GM23338 (cell line): ENCODE results near the gene UBP1.
"Not testable (repeated sequence)": the region's sequence is repeated elsewhere in the genome, so short reads cannot be mapped to it uniquely, and the experiment has no call there.

Experiments
- CREB1 ChIP-seq: fragments of 250-450 bp; sonication (Bioruptor Pico); IDR thresholded peaks from 2 replicates; pipeline ENCODE4 v1.5.0; 2020; ENCODE audit warnings: low read depth, mild to moderate bottlenecking, moderate library complexity
- EZH2 ChIP-seq: fragments of 200-600 bp; sonication (generic); IDR thresholded peaks from one replicate; pipeline ENCODE4 v1.8.0; 2017; ENCODE audit warnings: antibody characterized with exemption, mild to moderate bottlenecking, low read depth; ENCODE audit not compliant: unreplicated experiment
- EZH2phosphoT487 ChIP-seq: fragments of 200-600 bp; sonication (generic); IDR thresholded peaks from one replicate; pipeline ENCODE4 v1.8.1; 2018; ENCODE audit warnings: antibody characterized with exemption; ENCODE audit not compliant: unreplicated experiment
- JUNB ChIP-seq: IDR thresholded peaks from one replicate; pipeline ENCODE4 v1.6.1; 2016; ENCODE audit warnings: antibody characterized with exemption; ENCODE audit not compliant: unreplicated experiment
- NANOG ChIP-seq: IDR thresholded peaks from 2 replicates; pipeline ENCODE4 v1.6.1; 2016; ENCODE audit warnings: antibody characterized with exemption, borderline replicate concordance
- POLR2AphosphoS5 ChIP-seq: IDR thresholded peaks from 2 replicates; pipeline ENCODE4 v1.6.1; 2016; ENCODE audit warnings: antibody characterized with exemption, low read depth
- ZNF331 ChIP-seq: fragments of 250-450 bp; sonication (Bioruptor Pico); IDR thresholded peaks from 2 replicates; pipeline ENCODE4 v1.5.0; 2020; ENCODE audit warnings: low read depth, mild to moderate bottlenecking, moderate library complexity
- TF ChIP-seq, protein P1 (sequence below), 2 experiments: fragments of 200-600 bp in 1 of 2; sonication (generic) in 1 of 2; conservative IDR thresholded peaks; 2 replicates each; pipeline versions ENCODE4 v1.5.1 to v1.6.1; 2016 to 2017; ENCODE audit warnings: antibody characterized with exemption in 2 of 2, low read depth in 2 of 2, mild to moderate bottlenecking in 2 of 2, moderate library complexity in 1 of 2
- TF ChIP-seq, protein P2 (sequence below): IDR thresholded peaks from one replicate; pipeline ENCODE4 v1.6.1; 2018; ENCODE audit warnings: antibody characterized with exemption; ENCODE audit not compliant: unreplicated experiment

GRCh38 chr3:33451994-33452393 lies 11.8 kb upstream of the UBP1 start:
- TF ChIP-seq, protein P1, sequence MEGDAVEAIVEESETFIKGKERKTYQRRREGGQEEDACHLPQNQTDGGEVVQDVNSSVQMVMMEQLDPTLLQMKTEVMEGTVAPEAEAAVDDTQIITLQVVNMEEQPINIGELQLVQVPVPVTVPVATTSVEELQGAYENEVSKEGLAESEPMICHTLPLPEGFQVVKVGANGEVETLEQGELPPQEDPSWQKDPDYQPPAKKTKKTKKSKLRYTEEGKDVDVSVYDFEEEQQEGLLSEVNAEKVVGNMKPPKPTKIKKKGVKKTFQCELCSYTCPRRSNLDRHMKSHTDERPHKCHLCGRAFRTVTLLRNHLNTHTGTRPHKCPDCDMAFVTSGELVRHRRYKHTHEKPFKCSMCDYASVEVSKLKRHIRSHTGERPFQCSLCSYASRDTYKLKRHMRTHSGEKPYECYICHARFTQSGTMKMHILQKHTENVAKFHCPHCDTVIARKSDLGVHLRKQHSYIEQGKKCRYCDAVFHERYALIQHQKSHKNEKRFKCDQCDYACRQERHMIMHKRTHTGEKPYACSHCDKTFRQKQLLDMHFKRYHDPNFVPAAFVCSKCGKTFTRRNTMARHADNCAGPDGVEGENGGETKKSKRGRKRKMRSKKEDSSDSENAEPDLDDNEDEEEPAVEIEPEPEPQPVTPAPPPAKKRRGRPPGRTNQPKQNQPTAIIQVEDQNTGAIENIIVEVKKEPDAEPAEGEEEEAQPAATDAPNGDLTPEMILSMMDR (conservative IDR thresholded peaks at IDR 0.05; ENCODE audit: low read depth in 2 of 2), result not testable (repeated sequence)
- TF ChIP-seq EZH2phosphoT487; POLR2AphosphoS5; CREB1; EZH2; JUNB; NANOG; ZNF331 (CRISPR knock-in tag): not testable (repeated sequence)
- TF ChIP-seq, protein P2, sequence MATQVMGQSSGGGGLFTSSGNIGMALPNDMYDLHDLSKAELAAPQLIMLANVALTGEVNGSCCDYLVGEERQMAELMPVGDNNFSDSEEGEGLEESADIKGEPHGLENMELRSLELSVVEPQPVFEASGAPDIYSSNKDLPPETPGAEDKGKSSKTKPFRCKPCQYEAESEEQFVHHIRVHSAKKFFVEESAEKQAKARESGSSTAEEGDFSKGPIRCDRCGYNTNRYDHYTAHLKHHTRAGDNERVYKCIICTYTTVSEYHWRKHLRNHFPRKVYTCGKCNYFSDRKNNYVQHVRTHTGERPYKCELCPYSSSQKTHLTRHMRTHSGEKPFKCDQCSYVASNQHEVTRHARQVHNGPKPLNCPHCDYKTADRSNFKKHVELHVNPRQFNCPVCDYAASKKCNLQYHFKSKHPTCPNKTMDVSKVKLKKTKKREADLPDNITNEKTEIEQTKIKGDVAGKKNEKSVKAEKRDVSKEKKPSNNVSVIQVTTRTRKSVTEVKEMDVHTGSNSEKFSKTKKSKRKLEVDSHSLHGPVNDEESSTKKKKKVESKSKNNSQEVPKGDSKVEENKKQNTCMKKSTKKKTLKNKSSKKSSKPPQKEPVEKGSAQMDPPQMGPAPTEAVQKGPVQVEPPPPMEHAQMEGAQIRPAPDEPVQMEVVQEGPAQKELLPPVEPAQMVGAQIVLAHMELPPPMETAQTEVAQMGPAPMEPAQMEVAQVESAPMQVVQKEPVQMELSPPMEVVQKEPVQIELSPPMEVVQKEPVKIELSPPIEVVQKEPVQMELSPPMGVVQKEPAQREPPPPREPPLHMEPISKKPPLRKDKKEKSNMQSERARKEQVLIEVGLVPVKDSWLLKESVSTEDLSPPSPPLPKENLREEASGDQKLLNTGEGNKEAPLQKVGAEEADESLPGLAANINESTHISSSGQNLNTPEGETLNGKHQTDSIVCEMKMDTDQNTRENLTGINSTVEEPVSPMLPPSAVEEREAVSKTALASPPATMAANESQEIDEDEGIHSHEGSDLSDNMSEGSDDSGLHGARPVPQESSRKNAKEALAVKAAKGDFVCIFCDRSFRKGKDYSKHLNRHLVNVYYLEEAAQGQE, result not testable (repeated sequence)
